Measurements from ENCODE around the gene CCDC124. TPM values are rescaled to one million over a fixed set of nuclear protein-coding genes. Genes with fewer than 3 reads are reported as not detected.

Gene CCDC124
- total RNA-seq, 4 donors from 2014 or later, result 32.6 to 91.9 (median 47.4) TPM

GRCh38 chr19:17947815-17948513 is 15.1 kb downstream of the CCDC124 start:
- peak; percentile 84 to 97 for DNase-seq (ENCODE audit: low spot score in 2 of 2)
- WGBS, 2 donors, result 2% methylated on average over 47 of the region's 92 CpGs; no CpG with 5 or more reads in 1 of the 2 donors
- TF ChIP-seq CTCF (IDR thresholded peaks at IDR 0.05) (no peak), POLR2A (IDR thresholded peaks at IDR 0.05) (no peak)
- H3K4me3 ChIP-seq (ENCODE audit: low read depth, poor library complexity, severe bottlenecking), result peak overlapping the region; percentile 35
- intact Hi-C loops (cut with DNase I; ENCODE audit: low total_unique reads), result loop anchor here (10.0 kb wide), 1 partner anchor 117 kb away; no protein-coding TSS in a partner anchor

GRCh38 chr19:17948514-17948900 is 15.7 kb downstream of the CCDC124 start:
- 0% methylated on average over 7 to 16 of the region's 16 CpGs for WGBS, 2 donors
- intact Hi-C loops (cut with DNase I; ENCODE audit: low total_unique reads), result loop anchor here (10.0 kb wide), 1 partner anchor 116 kb away; no protein-coding TSS in a partner anchor
- no peak overlapping the region for H3K4me3 ChIP-seq (ENCODE audit: low read depth, poor library complexity, severe bottlenecking)
- TF ChIP-seq POLR2A (IDR thresholded peaks at IDR 0.05) (no peak), CTCF (IDR thresholded peaks at IDR 0.05) (no peak)
- no peak for DNase-seq (ENCODE audit: low spot score in 2 of 2)

GRCh38 chr19:17948931-17949930 is 16.4 kb downstream of the CCDC124 start:
- H3K4me3 ChIP-seq (ENCODE audit: low read depth, poor library complexity, severe bottlenecking), result no peak overlapping the region
- no peak for DNase-seq (ENCODE audit: low spot score in 2 of 2)
- intact Hi-C loops (cut with DNase I; ENCODE audit: low total_unique reads), result loop anchor here (10.0 kb wide), 1 partner anchor 116 kb away; no protein-coding TSS in a partner anchor
- TF ChIP-seq POLR2A (IDR thresholded peaks at IDR 0.05), result no peak
- no peak for TF ChIP-seq CTCF (IDR thresholded peaks at IDR 0.05)
- WGBS, 2 donors, result 13 to 19% methylated on average over 40 to 49 of the region's 49 CpGs

- no peak overlapping the region for H3K4me3 ChIP-seq (ENCODE audit: low read depth, poor library complexity, severe bottlenecking)
- no peak for DNase-seq (ENCODE audit: low spot score in 2 of 2)
- no peak for TF ChIP-seq POLR2A (IDR thresholded peaks at IDR 0.05)
- no peak for TF ChIP-seq CTCF (IDR thresholded peaks at IDR 0.05)
- WGBS, 2 donors, result 10% methylated on average over 11 of the region's 11 CpGs
- intact Hi-C loops (cut with DNase I; ENCODE audit: low total_unique reads), result loop anchor here (10.0 kb wide), 1 partner anchor 115 kb away; no protein-coding TSS in a partner anchor
Measured at GRCh38 chr19:17949956-17950309, 17.1 kb downstream of the CCDC124 start.

- DNase-seq (ENCODE audit: low spot score in 2 of 2), result peak in 1 of 2 donors; percentile 87
- intact Hi-C loops (cut with DNase I; ENCODE audit: low total_unique reads), result no loop called here
- 1% methylated on average over 48 of the region's 48 CpGs for WGBS, 2 donors
- TF ChIP-seq POLR2A (IDR thresholded peaks at IDR 0.05) (no peak), CTCF (IDR thresholded peaks at IDR 0.05) (no peak)
- H3K4me3 ChIP-seq (ENCODE audit: low read depth, poor library complexity, severe bottlenecking), result no peak overlapping the region
Measured at GRCh38 chr19:17950310-17951156, 17.7 kb downstream of the CCDC124 start.
